Measurements from ENCODE around the gene ERBB4.

The ERBB4 gene

DNA sequence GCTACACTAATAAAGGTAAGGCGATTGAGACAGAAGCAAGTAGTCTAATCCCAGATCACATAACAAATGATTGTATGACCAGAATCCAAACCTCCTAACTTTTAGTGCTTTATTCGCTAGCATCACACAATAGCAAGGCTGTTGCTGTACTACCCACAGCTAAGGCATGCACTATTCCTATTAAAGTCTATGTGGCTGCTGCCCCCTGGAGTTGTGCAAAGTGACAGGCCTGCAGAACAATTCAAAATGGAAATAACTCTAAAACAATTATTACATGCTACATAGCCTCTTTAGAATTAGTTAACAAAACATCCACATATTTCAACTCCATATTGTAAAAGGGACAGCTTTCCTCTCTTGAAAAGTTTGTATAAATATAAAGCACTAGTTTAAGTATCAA is 6.0 kb downstream of the ERBB4 start:
- Histone ChIP-seq H3K27me3 (peaks cover 66% of the 10 kb centered on the region), H3K4me3 (ENCODE audit: low read depth in 1 of 2, low read length in 1 of 2) (no peak overlapping the region), H3K9me3 (no peaks in the 10 kb centered on the region), H3K4me1 (ENCODE audit: control insufficient read depth in 1 of 2, insufficient read depth in 1 of 2, low read depth in 1 of 2, low read length in 1 of 2) (no peaks in the 10 kb centered on the region), H3K36me3 (no peaks in the 10 kb centered on the region), H3K27ac (no peak overlapping the region)
- TF ChIP-seq, protein P1, sequence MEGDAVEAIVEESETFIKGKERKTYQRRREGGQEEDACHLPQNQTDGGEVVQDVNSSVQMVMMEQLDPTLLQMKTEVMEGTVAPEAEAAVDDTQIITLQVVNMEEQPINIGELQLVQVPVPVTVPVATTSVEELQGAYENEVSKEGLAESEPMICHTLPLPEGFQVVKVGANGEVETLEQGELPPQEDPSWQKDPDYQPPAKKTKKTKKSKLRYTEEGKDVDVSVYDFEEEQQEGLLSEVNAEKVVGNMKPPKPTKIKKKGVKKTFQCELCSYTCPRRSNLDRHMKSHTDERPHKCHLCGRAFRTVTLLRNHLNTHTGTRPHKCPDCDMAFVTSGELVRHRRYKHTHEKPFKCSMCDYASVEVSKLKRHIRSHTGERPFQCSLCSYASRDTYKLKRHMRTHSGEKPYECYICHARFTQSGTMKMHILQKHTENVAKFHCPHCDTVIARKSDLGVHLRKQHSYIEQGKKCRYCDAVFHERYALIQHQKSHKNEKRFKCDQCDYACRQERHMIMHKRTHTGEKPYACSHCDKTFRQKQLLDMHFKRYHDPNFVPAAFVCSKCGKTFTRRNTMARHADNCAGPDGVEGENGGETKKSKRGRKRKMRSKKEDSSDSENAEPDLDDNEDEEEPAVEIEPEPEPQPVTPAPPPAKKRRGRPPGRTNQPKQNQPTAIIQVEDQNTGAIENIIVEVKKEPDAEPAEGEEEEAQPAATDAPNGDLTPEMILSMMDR (IDR thresholded peaks at IDR 0.05): no peak

DNA sequence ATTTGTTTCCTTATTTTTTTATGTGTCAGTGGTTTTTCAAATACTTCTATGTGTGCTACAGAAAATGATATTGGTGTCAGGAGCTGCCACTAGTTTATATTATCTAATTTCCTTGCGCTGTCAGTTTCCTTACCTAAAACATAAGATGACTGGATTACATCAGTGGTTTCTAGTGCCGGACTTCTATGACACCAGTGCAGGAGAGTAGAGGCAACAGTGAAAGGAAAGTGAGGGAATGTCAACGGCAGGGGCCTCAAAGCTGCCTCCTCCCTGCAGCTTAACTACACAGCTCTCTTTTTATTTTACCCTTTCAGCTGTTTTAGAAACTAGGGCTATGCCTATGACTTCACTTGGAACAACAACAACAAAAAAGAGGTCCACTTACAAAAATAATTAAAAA is 6.5 kb downstream of the ERBB4 start:
- Histone ChIP-seq H3K36me3 (no peaks in the 10 kb centered on the region), H3K4me1 (ENCODE audit: control insufficient read depth in 1 of 2, insufficient read depth in 1 of 2, low read depth in 1 of 2, low read length in 1 of 2) (no peaks in the 10 kb centered on the region), H3K27me3 (peaks cover 61% of the 10 kb centered on the region), H3K4me3 (ENCODE audit: low read depth in 1 of 2, low read length in 1 of 2) (no peak overlapping the region), H3K27ac (no peak overlapping the region), H3K9me3 (no peaks in the 10 kb centered on the region)
- TF ChIP-seq, protein P1 (IDR thresholded peaks at IDR 0.05): no peak

DNA sequence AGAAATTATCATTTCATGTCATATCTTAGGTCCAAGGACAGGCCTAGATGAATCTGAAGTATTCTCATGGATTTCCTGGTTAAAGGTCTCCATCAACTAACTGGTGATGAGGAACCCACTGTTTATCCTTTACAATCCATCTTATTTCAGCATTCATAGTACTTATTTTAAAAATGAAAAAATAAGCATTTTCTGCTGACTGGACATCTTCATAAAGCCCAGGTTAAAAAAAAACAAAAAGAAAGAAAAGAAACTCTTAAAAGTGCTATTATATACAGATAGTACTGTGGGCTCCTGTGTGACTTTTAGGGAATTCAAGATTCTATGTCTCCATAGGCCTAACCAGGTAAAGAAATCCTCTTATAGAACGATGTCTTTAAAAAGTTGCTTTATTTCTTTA is 7.1 kb downstream of the ERBB4 start:
- Histone ChIP-seq H3K27me3 (peaks cover 55% of the 10 kb centered on the region), H3K4me3 (ENCODE audit: low read depth in 1 of 2, low read length in 1 of 2) (no peak overlapping the region), H3K27ac (no peak overlapping the region), H3K4me1 (ENCODE audit: control insufficient read depth in 1 of 2, insufficient read depth in 1 of 2, low read depth in 1 of 2, low read length in 1 of 2) (no peaks in the 10 kb centered on the region), H3K9me3 (no peaks in the 10 kb centered on the region), H3K36me3 (no peaks in the 10 kb centered on the region)
- TF ChIP-seq, protein P1 (IDR thresholded peaks at IDR 0.05): no peak

DNA sequence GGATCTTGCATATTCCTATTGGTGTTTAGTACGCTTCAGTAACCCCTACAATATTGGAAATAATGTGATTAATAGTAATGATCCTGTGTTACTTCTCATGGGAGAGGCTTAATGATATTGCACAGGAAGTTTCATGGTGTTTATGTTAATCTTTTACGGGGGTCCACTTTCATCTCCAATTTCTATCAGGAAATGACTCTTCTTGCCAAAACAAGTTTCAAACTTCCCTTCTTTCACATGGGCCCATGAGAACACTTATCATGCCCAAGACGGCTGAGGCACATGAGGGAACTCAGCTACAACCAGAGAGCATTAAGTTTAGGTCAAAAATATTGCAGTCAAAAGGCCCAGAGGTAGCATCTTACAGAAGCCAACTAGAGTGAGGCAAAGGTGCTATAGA is 7.6 kb downstream of the ERBB4 start:
- TF ChIP-seq, protein P1 (IDR thresholded peaks at IDR 0.05): no peak
- Histone ChIP-seq H3K9me3 (no peaks in the 10 kb centered on the region), H3K4me1 (ENCODE audit: control insufficient read depth in 1 of 2, insufficient read depth in 1 of 2, low read depth in 1 of 2, low read length in 1 of 2) (no peaks in the 10 kb centered on the region), H3K36me3 (no peaks in the 10 kb centered on the region), H3K4me3 (ENCODE audit: low read depth in 1 of 2, low read length in 1 of 2) (no peak overlapping the region), H3K27ac (no peak overlapping the region), H3K27me3 (peaks cover 50% of the 10 kb centered on the region)

DNA sequence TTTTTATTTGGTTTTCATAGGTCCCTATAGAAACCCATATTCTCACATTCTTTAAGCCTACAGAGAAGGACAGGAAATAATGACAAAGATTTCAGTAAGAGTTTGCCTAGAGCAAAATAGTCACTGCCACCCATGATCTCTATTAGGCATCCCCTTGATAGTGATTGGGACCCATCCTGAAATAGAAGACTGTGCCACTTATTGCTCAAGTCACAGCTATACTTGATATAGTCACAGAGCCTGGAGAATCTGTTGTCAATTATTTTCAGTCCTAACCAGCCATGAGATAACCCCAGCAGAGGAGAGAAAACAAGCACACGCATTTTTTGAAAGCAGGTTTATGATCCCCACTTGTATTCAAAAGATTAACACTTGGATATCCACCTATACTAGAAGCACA is 8.2 kb downstream of the ERBB4 start:
- TF ChIP-seq, protein P1 (IDR thresholded peaks at IDR 0.05): no peak
- Histone ChIP-seq H3K27me3 (peaks cover 44% of the 10 kb centered on the region), H3K36me3 (no peaks in the 10 kb centered on the region), H3K4me3 (ENCODE audit: low read depth in 1 of 2, low read length in 1 of 2) (no peak overlapping the region), H3K9me3 (no peaks in the 10 kb centered on the region), H3K4me1 (ENCODE audit: control insufficient read depth in 1 of 2, insufficient read depth in 1 of 2, low read depth in 1 of 2, low read length in 1 of 2) (no peaks in the 10 kb centered on the region), H3K27ac (no peak overlapping the region)
